Smooth muscle cell (in vitro differentiated cells): Measurements from ENCODE around the gene AADACL2. TPM values are rescaled to one million over a fixed set of nuclear protein-coding genes. Genes with fewer than 3 reads are reported as not detected.

ENCODE experiments used
- DNase-seq: peaks from one replicate; lab custom pipeline; 2025; ENCODE audit not compliant: unreplicated experiment; lab: John Stamatoyannopoulos, UW
- H2AFZ ChIP-seq: fragments of 200-600 bp; sonication (generic); 2 replicates; pipeline ENCODE4 v1.6.0; 2016; ENCODE audit warnings: antibody characterized with exemption, low read depth, mild to moderate bottlenecking
- H3F3A ChIP-seq: fragments of 200-600 bp; sonication (generic); 2 replicates; pipeline ENCODE4 v1.6.0; 2017; ENCODE audit warnings: antibody characterized with exemption, low read depth
- H3K27ac ChIP-seq: fragments of 200-600 bp; sonication (generic); 2 replicates; pipeline ENCODE4 v1.5.1; 2016; ENCODE audit warnings: low read depth, mild to moderate bottlenecking
- H3K27me3 ChIP-seq: fragments of 200-600 bp; sonication (generic); 2 replicates; pipeline ENCODE4 v1.6.1; 2016; ENCODE audit warnings: low read depth, mild to moderate bottlenecking
- H3K36me3 ChIP-seq: fragments of 200-600 bp; sonication (generic); 2 replicates; pipeline ENCODE4 v1.5.1; 2016; ENCODE audit warnings: low read depth
- H3K4me1 ChIP-seq: fragments of 200-600 bp; sonication (generic); 2 replicates; pipeline ENCODE4 v1.5.1; 2016; ENCODE audit warnings: low read depth
- H3K4me2 ChIP-seq: fragments of 200-600 bp; sonication (generic); 2 replicates; pipeline ENCODE4 v1.6.0; 2016; ENCODE audit warnings: mild to moderate bottlenecking
- H3K4me3 ChIP-seq: fragments of 200-600 bp; sonication (generic); 2 replicates; pipeline ENCODE4 v1.5.1; 2016; ENCODE audit warnings: mild to moderate bottlenecking
- H3K79me2 ChIP-seq: fragments of 200-600 bp; sonication (generic); 2 replicates; pipeline ENCODE4 v1.6.0; 2016; ENCODE audit warnings: low read depth, mild to moderate bottlenecking
- H3K9ac ChIP-seq: fragments of 200-600 bp; sonication (generic); 2 replicates; pipeline ENCODE4 v1.6.0; 2016; ENCODE audit warnings: low read depth
- H3K9me3 ChIP-seq: fragments of 200-600 bp; sonication (generic); replicated peaks from 2 replicates; pipeline ENCODE4 v1.5.1; 2016; ENCODE audit warnings: low read depth
- H4K20me1 ChIP-seq: fragments of 200-600 bp; sonication (generic); 2 replicates; pipeline ENCODE4 v1.6.0; 2016; ENCODE audit warnings: low read depth
- CTCF ChIP-seq: fragments of 200-600 bp; sonication (generic); IDR thresholded peaks from 2 replicates; pipeline ENCODE4 v1.5.1; 2017; ENCODE audit warnings: borderline replicate concordance, mild to moderate bottlenecking, antibody characterized with exemption; ENCODE audit not compliant: insufficient read depth, poor library complexity, severe bottlenecking
- WGBS: methylation state at CpG from one replicate; pipeline ENCODE4 v1.1.7; 2016; ENCODE audit warnings: low lambda C conversion rate; 5-methylcytosine and 5-hydroxymethylcytosine counted together
- polyA plus RNA-seq: library from polyadenylated mRNA; unstranded; fragments of >200 nt; fragmentation: Nextera tagmentation; extraction: Ambion mirVana; gene quantifications from 2 replicates; pipeline ENCODE4 v1.2.1, GENCODE V29; 2016
- total RNA-seq: library from RNA; depleted of rRNA; stranded (reverse); fragments of >200 nt; gene quantifications from 2 replicates; pipeline ENCODE4 v1.2.3, GENCODE V29; 2014

The AADACL2 gene
- total and polyA plus RNA-seq, 2 experiments from 2014 or later, result not detected

- Histone ChIP-seq H3K4me2 (no peak overlapping the region), H3K4me3 (no peak overlapping the region), H3K9ac (no peak overlapping the region), H3K36me3 (no peaks in the 10 kb centered on the region), H3K9me3 (no peaks in the 10 kb centered on the region), H3K79me2 (no peaks in the 10 kb centered on the region), H3K27me3 (no peaks in the 10 kb centered on the region), H4K20me1 (no peaks in the 10 kb centered on the region), H3K27ac (no peak overlapping the region), H3K4me1 (no peaks in the 10 kb centered on the region), H3F3A (no peaks in the 10 kb centered on the region), H2AFZ (no peak overlapping the region)
- no peak for DNase-seq
- no peak for TF ChIP-seq CTCF
These were observed 32.0 kb downstream of the AADACL2 start for GRCh38 chr3:151765685-151766084.

GRCh38 chr3:151766454-151766853 is 32.7 kb downstream of the AADACL2 start:
- no peak overlapping the region for H3K9ac ChIP-seq
- H4K20me1 ChIP-seq, result no peaks in the 10 kb centered on the region
- no peaks in the 10 kb centered on the region for H3K9me3 ChIP-seq
- no peaks in the 10 kb centered on the region for H3K36me3 ChIP-seq
- no peak for TF ChIP-seq CTCF
- H3K4me2 ChIP-seq, result no peak overlapping the region
- no peak for DNase-seq
- no peak overlapping the region for H2AFZ ChIP-seq
- H3F3A ChIP-seq, result no peaks in the 10 kb centered on the region
- H3K4me1 ChIP-seq, result no peaks in the 10 kb centered on the region
- H3K27me3 ChIP-seq, result no peaks in the 10 kb centered on the region
- no peak overlapping the region for H3K4me3 ChIP-seq
- 77% methylated on average over 2 of the region's 2 CpGs for WGBS
- no peaks in the 10 kb centered on the region for H3K79me2 ChIP-seq
- no peak overlapping the region for H3K27ac ChIP-seq

GRCh38 chr3:151768393-151768930 is 34.7 kb downstream of the AADACL2 start:
- no peak overlapping the region for H2AFZ ChIP-seq
- H3K9me3 ChIP-seq, result no peaks in the 10 kb centered on the region
- no peaks in the 10 kb centered on the region for H4K20me1 ChIP-seq
- H3K4me3 ChIP-seq, result no peak overlapping the region
- TF ChIP-seq CTCF, result no peak
- H3F3A ChIP-seq, result no peaks in the 10 kb centered on the region
- H3K27me3 ChIP-seq, result no peaks in the 10 kb centered on the region
- WGBS, result 49% methylated on average over 1 of the region's 1 CpG
- H3K9ac ChIP-seq, result no peak overlapping the region
- H3K79me2 ChIP-seq, result no peaks in the 10 kb centered on the region
- no peak for DNase-seq
- H3K4me1 ChIP-seq, result no peaks in the 10 kb centered on the region
- H3K36me3 ChIP-seq, result no peaks in the 10 kb centered on the region
- no peak overlapping the region for H3K27ac ChIP-seq
- H3K4me2 ChIP-seq, result no peak overlapping the region

- no peaks in the 10 kb centered on the region for H3K36me3 ChIP-seq
These were observed 35.4 kb downstream of the AADACL2 start for GRCh38 chr3:151769175-151769574.

More at GRCh38 chr3:151769175-151769574, 35.4 kb downstream of the AADACL2 start:
- Histone ChIP-seq H3K4me3 (no peak overlapping the region), H3K9me3 (no peaks in the 10 kb centered on the region), H3K27ac (no peak overlapping the region), H3F3A (no peaks in the 10 kb centered on the region), H2AFZ (no peak overlapping the region), H3K9ac (no peak overlapping the region), H3K4me1 (no peaks in the 10 kb centered on the region), H4K20me1 (no peaks in the 10 kb centered on the region), H3K27me3 (no peaks in the 10 kb centered on the region), H3K4me2 (no peak overlapping the region), H3K79me2 (no peaks in the 10 kb centered on the region)
- no peak for DNase-seq
- WGBS, result 97% methylated on average over 2 of the region's 2 CpGs
- no peak for TF ChIP-seq CTCF
